HCT116 (cell line): ENCODE measurements around the gene TYW3. TPM values are rescaled to one million over a fixed set of nuclear protein-coding genes. Genes with fewer than 3 reads are reported as not detected.

ENCODE experiments used
- ATAC-seq: fragments of 200-7000 bp; cut with Tn5 transposase; 2 replicates; pipeline ENCODE4 v1.9.1; 2020; ENCODE audit warnings: mild to moderate bottlenecking, moderate library complexity
- BruUV-seq: library from RNA; stranded (reverse); fragments of 400-500 nt; replicated peaks from 2 replicates; lab custom pipeline; 2021; lab: Mats Ljungman, UMichigan
- CTCF ChIA-PET: fragments of 300-600 bp; sonication (Branson Sonifier 250); formaldehyde crosslinking; loops from one replicate; lab custom pipeline; 2021; ENCODE audit warnings: antibody characterized with exemption; lab: Charles Lee
- POLR2A ChIA-PET: fragments of 300-600, 350-600 bp; sonication (Branson Sonifier 250); formaldehyde crosslinking; loops from one replicate; lab custom pipeline; 2021; ENCODE audit warnings: antibody characterized with exemption; lab: Charles Lee
- RAD21 ChIA-PET, 2 experiments: fragments of 300-600 bp; sonication (Branson Sonifier 250); formaldehyde crosslinking; loops; one replicate each; lab custom pipeline; 2023; ENCODE audit warnings: low total read pairs in 2 of 2; ENCODE audit not compliant: uncharacterized antibody in 2 of 2, unreplicated experiment in 2 of 2, low non-redundant PET in 1 of 2; lab: Charles Lee
- DNase-seq: peaks from one replicate; pipeline ENCODE4 v3.0.0-alpha.2; 2010; ENCODE audit warnings: low read depth, low spot score
- H2AFZ ChIP-seq: fragments of 200-600 bp; shearing (Covaris generic), sonication (generic); 2 replicates; pipeline ENCODE4 v1.6.1; 2017; ENCODE audit warnings: low read depth, mixed run types, mixed read lengths, antibody characterized with exemption, low read length; ENCODE audit not compliant: poor library complexity, severe bottlenecking
- H3K27ac ChIP-seq: 2 replicates; pipeline ENCODE4 v1.5.1; 2012; ENCODE audit warnings: low read depth, low read length
- H3K27me3 ChIP-seq: fragments of 200-600 bp; sonication (generic); 2 replicates; pipeline ENCODE4 v1.6.1; 2016; ENCODE audit warnings: mixed run types, low read length, mixed read lengths; ENCODE audit not compliant: insufficient read depth
- H3K36me3 ChIP-seq, 2 experiments: fragments of 200-500 bp in 1 of 2; fragments of 200-600 bp in 1 of 2; sonication (Bioruptor generic) in 1 of 2; sonication (generic) in 1 of 2; 2 replicates each; pipeline versions ENCODE4 v1.5.1 to v1.6.1; 2014 to 2016; ENCODE audit warnings: low read length in 2 of 2, inconsistent platforms in 1 of 2, mixed read lengths in 1 of 2, mixed run types in 1 of 2; ENCODE audit not compliant: insufficient read depth in 2 of 2, control insufficient read depth in 1 of 2
- H3K4me1 ChIP-seq, 2 experiments: fragments of 200-600 bp in 1 of 2; sonication (generic) in 1 of 2; 2 replicates each; pipeline versions ENCODE4 v1.5.1 to v1.6.1; 2012 to 2017; ENCODE audit warnings: low read length in 2 of 2, inconsistent platforms in 1 of 2, mild to moderate bottlenecking in 1 of 2, mixed read lengths in 1 of 2, mixed run types in 1 of 2, moderate library complexity in 1 of 2; ENCODE audit not compliant: insufficient read depth in 2 of 2, control insufficient read depth in 1 of 2
- H3K4me2 ChIP-seq: fragments of 200-600 bp; sonication (generic); 2 replicates; pipeline ENCODE4 v1.6.1; 2017; ENCODE audit warnings: mixed run types, low read length, mixed read lengths
- H3K4me3 ChIP-seq, 2 experiments: fragments of 200-600 bp in 1 of 2; sonication (generic) in 1 of 2; replicated peaks in 1 of 2; 2 replicates each; pipeline ENCODE4 v1.5.1; 2011 to 2016; ENCODE audit warnings: low read length in 2 of 2, control low read depth in 1 of 2, low read depth in 1 of 2, mild to moderate bottlenecking in 1 of 2, mixed read lengths in 1 of 2, mixed run types in 1 of 2
- H3K79me2 ChIP-seq: fragments of 200-600 bp; sonication (generic); 2 replicates; pipeline ENCODE4 v1.6.1; 2017; ENCODE audit warnings: mild to moderate bottlenecking, mixed run types, low read length, moderate library complexity, mixed read lengths; ENCODE audit not compliant: insufficient read depth
- H3K9ac ChIP-seq: fragments of 200-600 bp; sonication (generic); 2 replicates; pipeline ENCODE4 v1.6.1; 2016; ENCODE audit warnings: low read length, mixed read lengths
- H3K9me2 ChIP-seq: fragments of 200-600 bp; sonication (generic), shearing (Covaris generic); 2 replicates; pipeline ENCODE4 v1.6.1; 2017; ENCODE audit warnings: mixed run types, mild to moderate bottlenecking, moderate library complexity; ENCODE audit not compliant: insufficient read depth
- H3K9me3 ChIP-seq, 2 experiments: fragments of 200-500 bp in 1 of 2; fragments of 200-600 bp in 1 of 2; sonication (Bioruptor generic) in 1 of 2; sonication (generic) in 1 of 2; 2 replicates each; pipeline ENCODE4 v1.6.1; 2014 to 2017; ENCODE audit warnings: low read length in 2 of 2, mixed read lengths in 2 of 2, inconsistent platforms in 1 of 2, low read depth in 1 of 2, mild to moderate bottlenecking in 1 of 2, mixed run types in 1 of 2, moderate library complexity in 1 of 2; ENCODE audit not compliant: control insufficient read depth in 1 of 2, insufficient read depth in 1 of 2
- H4K20me1 ChIP-seq: fragments of 200-600 bp; sonication (generic), shearing (Covaris generic); 2 replicates; pipeline ENCODE4 v1.6.1; 2017; ENCODE audit warnings: mixed run types, mild to moderate bottlenecking, moderate library complexity; ENCODE audit not compliant: insufficient read depth
- ATF3 ChIP-seq: IDR thresholded peaks from 2 replicates; pipeline ENCODE4 v1.6.1; 2012
- CBX3 ChIP-seq: IDR thresholded peaks from 2 replicates; pipeline ENCODE4 v1.6.1; 2012; ENCODE audit warnings: low read depth
- CEBPB ChIP-seq: IDR thresholded peaks from 2 replicates; pipeline ENCODE4 v1.6.1; 2012; ENCODE audit warnings: low read depth
- CTCF ChIP-seq, 3 experiments: fragments of 200-600 bp in 1 of 3; sonication (generic) in 1 of 3; IDR thresholded peaks in 2 of 3; conservative IDR thresholded peaks in 1 of 3; 2 replicates each; pipeline ENCODE4 v1.5.1; 2012 to 2017; ENCODE audit warnings: low read depth in 2 of 3, low read length in 2 of 3, antibody characterized with exemption in 1 of 3, borderline replicate concordance in 1 of 3, control low read depth in 1 of 3, mild to moderate bottlenecking in 1 of 3, mixed read lengths in 1 of 3, mixed run types in 1 of 3, moderate library complexity in 1 of 3; ENCODE audit not compliant: insufficient read depth in 1 of 3
- ELF1 ChIP-seq: IDR thresholded peaks from 2 replicates; pipeline ENCODE4 v1.6.1; 2012; ENCODE audit warnings: low read depth, borderline replicate concordance
- EZH2phosphoT487 ChIP-seq: fragments of 200-600 bp; IDR thresholded peaks from 2 replicates; pipeline ENCODE4 v1.6.1; 2018; ENCODE audit warnings: antibody characterized with exemption, borderline replicate concordance
- FOSL1 ChIP-seq: IDR thresholded peaks from 2 replicates; pipeline ENCODE4 v1.6.1; 2012; ENCODE audit warnings: low read depth
- JUND ChIP-seq: IDR thresholded peaks from 2 replicates; pipeline ENCODE4 v1.6.1; 2012
- POLR2A ChIP-seq: IDR thresholded peaks from 2 replicates; pipeline ENCODE4 v1.7.0; 2011; ENCODE audit warnings: borderline replicate concordance; ENCODE audit not compliant: insufficient read depth, insufficient read length; ENCODE audit errors: extremely low read depth
- POLR2AphosphoS5 ChIP-seq: IDR thresholded peaks from 2 replicates; pipeline ENCODE4 v1.6.1; 2011; ENCODE audit warnings: mild to moderate bottlenecking, low read depth, low read length, moderate library complexity
- RAD21 ChIP-seq: IDR thresholded peaks from 2 replicates; pipeline ENCODE4 v1.6.1; 2012; ENCODE audit warnings: low read depth, mild to moderate bottlenecking
- REST ChIP-seq: IDR thresholded peaks from 2 replicates; pipeline ENCODE4 v1.6.1; 2012; ENCODE audit warnings: low read depth
- SP1 ChIP-seq: IDR thresholded peaks from 2 replicates; pipeline ENCODE4 v1.6.1; 2012; ENCODE audit warnings: low read depth
- SRF ChIP-seq: IDR thresholded peaks from 2 replicates; pipeline ENCODE4 v1.6.1; 2012; ENCODE audit warnings: low read depth
- TCF7L2 ChIP-seq: IDR thresholded peaks from 2 replicates; pipeline ENCODE4 v1.7.0; 2011; ENCODE audit warnings: borderline replicate concordance, inconsistent platforms; ENCODE audit not compliant: insufficient read depth, insufficient read length; ENCODE audit errors: extremely low read depth
- YY1 ChIP-seq: IDR thresholded peaks from 2 replicates; pipeline ENCODE4 v1.6.1; 2011; ENCODE audit warnings: low read length, low read depth, moderate library complexity, mild to moderate bottlenecking; ENCODE audit not compliant: insufficient replicate concordance; ENCODE audit errors: extremely low read depth
- ZBTB33 ChIP-seq: IDR thresholded peaks from 2 replicates; pipeline ENCODE4 v1.6.1; 2011; ENCODE audit warnings: mild to moderate bottlenecking, low read length, moderate library complexity; ENCODE audit not compliant: insufficient replicate concordance; ENCODE audit errors: extremely low read depth
- ZFX ChIP-seq: fragments of 450-650 bp; IDR thresholded peaks from 2 replicates; pipeline ENCODE4 v1.6.1; 2017
- ZNF274 ChIP-seq: fragments of 200-500 bp; sonication (Bioruptor generic); IDR thresholded peaks from 2 replicates; pipeline ENCODE4 v1.6.1; 2014; ENCODE audit warnings: mild to moderate bottlenecking, low read depth, low read length, inconsistent platforms
- intact Hi-C: fragments of 100-400 bp; cut with micrococcal nuclease; formaldehyde crosslinking; loops from 2 replicates; pipeline ENCODE4 v1.10.0; 2022
- total RNA-seq: library from RNA; stranded (reverse); gene quantifications from one replicate; pipeline ENCODE4 v1.2.1, GENCODE V29; 2021; ENCODE audit not compliant: unreplicated experiment

Gene TYW3
- total RNA-seq, 1 experiment from 2014 or later, result 31.8 TPM

- Histone ChIP-seq H3K4me1 (no peaks in the 10 kb centered on the region), H3K36me3 (peaks cover 14 to 35% of the 10 kb centered on the region in 2 experiments; a peak in 3 of 4 replicates), H3K4me3 (no peak overlapping the region), H3K27ac (no peak overlapping the region), H3K4me2 (no peak overlapping the region), H3K79me2 (0 out of 2 replicates have a peak, but pooled peaks cover 4% of the 10 kb centered on the region), H3K27me3 (no peaks in the 10 kb centered on the region), H3K9ac (no peak overlapping the region), H3K9me3 (no peaks in the 10 kb centered on the region), H4K20me1 (no peaks in the 10 kb centered on the region), H2AFZ (no peak overlapping the region), H3K9me2 (no peaks in the 10 kb centered on the region)
- no peak for DNase-seq
- ATAC-seq, result no peak
- ChIA-PET POLR2A (no interaction called here), RAD21 (no interaction called here), CTCF (no interaction called here)
- TF ChIP-seq ZNF274, result no peak
- no peak for TF ChIP-seq JUND
- TF ChIP-seq RAD21, result no peak
- no peak for TF ChIP-seq REST
- TF ChIP-seq ZBTB33, result no peak
- no peak for TF ChIP-seq SRF
- TF ChIP-seq ELF1, result no peak
- no peak for TF ChIP-seq YY1
- no peak for TF ChIP-seq ZFX
- TF ChIP-seq ATF3, result no peak
- TF ChIP-seq CBX3, result no peak
- no peak for TF ChIP-seq TCF7L2
- TF ChIP-seq EZH2phosphoT487, result no peak
- no peak for TF ChIP-seq CTCF (IDR thresholded peaks at IDR 0.05 in 2 of 3, conservative IDR thresholded peaks at IDR 0.05 in 1 of 3; ENCODE audit: borderline replicate concordance in 1 of 3, insufficient read depth in 1 of 3, low read depth in 2 of 3, low read length in 2 of 3)
- no peak for TF ChIP-seq FOSL1
- no peak for TF ChIP-seq POLR2AphosphoS5
- no peak for TF ChIP-seq SP1
- TF ChIP-seq CEBPB, result no peak
- no peak for TF ChIP-seq POLR2A
- BruUV-seq, result no TSS peak
- intact Hi-C loops, result no loop called here
These were observed 22.5 kb downstream of the TYW3 start for GRCh38 chr1:74755475-74755874.
